HG03039 (cell line): ENCODE measurements around the gene DOCK4.

ENCODE experiments used
- ATAC-seq: cut with Tn5 transposase; IDR thresholded peaks from one replicate; pipeline ENCODE4 v1.9.1; 2021; ENCODE audit warnings: mild to moderate bottlenecking, moderate library complexity; ENCODE audit not compliant: unreplicated experiment

The DOCK4 gene

DNA sequence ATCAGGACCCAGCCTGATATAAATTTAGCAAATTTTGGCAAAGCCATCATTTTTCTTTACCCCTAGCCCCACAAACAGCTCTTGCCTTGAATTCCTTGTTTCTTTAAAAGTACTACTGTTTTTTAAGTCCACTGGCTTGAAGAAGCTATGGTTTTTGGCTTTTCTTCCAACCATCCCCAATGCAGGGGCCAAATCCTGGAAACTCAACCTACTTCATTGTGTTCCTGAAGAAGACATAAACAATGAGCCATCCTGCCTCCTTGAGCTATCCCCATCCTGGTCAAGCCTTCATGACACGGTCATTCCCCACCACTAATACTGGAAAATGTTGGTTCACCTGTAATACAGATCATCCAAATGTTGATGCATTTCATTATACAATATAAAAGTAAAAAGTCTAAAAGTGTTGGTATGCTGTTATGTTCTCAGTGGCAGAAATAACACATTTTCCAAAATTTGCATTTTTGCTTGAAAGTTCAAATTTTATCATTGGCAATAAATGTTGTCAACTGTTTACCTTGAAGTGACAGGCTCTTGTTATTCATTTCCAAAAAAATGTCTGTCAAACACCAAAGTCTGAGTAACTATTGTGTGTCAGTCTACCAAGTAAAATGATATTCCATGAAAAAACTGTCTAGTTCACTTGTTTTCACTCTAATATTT, 92.2 kb downstream of the DOCK4 start:
- ATAC-seq = no peak

DNA sequence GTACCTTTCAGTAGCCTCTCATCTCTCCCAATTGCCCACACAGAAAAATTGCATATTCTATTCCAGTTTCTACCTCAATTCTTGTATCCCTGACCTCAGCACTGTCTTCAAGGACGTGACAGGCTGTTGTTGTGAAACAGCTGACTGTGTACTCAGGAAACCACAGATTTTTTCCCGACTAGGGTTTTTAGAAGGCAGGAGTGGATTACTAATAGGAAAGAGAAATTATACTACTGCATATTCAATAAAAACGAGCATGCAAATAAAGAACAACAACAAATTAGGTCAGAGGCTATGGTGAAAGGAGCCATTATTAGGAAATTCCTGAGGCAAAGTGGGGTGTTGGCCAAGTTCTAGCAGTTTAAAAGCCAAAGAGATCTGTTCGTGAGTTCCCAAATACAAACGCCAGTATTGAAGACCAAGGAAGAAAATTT, 93.4 kb downstream of the DOCK4 start:
- no peak for ATAC-seq

DNA sequence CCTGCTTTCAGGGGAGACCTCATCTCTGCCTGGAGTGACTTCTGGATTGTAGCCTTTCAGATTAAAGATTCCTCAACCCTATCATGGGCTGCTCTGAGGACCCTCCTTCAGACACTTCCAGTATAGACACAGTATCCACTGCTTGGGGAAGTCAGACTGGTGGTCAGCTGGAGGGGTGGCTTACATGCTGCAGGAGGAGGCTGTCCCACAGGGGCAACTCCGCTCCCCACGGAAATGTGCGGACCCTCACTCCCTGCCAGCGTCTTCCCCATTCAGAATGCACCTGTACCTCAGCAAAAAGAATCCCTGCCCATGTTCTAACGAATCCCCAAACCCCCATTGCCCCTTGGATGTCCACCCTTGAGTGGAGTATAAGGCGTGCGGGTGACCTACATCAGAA, 95.5 kb downstream of the DOCK4 start:
- no peak for ATAC-seq

DNA sequence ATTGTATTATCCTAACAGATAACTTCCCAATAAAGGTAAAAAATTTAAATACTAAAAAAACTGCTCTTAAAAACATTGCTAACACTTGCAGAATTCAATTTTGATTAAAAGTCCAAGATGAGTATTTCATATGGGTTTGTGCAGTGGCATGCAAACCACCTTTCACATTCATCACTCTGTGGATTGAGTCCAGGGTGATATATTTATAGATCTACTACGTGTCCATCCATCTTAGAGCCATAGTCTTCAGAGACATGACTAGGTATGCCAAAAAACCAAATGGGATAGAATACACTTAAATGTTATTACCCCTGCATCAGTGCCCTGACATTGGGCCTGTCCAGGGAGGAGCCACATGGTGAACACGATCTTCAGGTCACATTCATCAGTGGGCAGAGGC, 96.0 kb downstream of the DOCK4 start:
- no peak for ATAC-seq

DNA sequence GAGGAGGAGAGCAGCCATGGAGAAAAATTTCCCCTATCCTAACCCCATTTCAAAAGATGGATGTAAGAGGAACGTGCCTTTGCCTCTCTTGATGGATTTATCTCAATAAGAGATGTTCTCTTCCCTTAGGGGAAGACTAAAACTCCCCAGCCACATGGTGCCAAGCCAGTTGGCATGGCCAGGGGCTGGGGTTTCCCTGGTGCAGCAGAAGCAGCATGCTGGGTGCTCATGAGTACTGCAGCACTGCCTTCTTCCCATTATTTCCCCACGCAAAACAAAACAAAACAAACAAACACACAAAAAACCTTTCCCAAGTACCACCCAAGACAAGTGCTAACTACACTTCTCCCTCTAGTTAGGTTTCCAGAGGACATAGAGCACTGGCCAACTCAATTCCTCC, 97.2 kb downstream of the DOCK4 start:
- ATAC-seq = no peak

DNA sequence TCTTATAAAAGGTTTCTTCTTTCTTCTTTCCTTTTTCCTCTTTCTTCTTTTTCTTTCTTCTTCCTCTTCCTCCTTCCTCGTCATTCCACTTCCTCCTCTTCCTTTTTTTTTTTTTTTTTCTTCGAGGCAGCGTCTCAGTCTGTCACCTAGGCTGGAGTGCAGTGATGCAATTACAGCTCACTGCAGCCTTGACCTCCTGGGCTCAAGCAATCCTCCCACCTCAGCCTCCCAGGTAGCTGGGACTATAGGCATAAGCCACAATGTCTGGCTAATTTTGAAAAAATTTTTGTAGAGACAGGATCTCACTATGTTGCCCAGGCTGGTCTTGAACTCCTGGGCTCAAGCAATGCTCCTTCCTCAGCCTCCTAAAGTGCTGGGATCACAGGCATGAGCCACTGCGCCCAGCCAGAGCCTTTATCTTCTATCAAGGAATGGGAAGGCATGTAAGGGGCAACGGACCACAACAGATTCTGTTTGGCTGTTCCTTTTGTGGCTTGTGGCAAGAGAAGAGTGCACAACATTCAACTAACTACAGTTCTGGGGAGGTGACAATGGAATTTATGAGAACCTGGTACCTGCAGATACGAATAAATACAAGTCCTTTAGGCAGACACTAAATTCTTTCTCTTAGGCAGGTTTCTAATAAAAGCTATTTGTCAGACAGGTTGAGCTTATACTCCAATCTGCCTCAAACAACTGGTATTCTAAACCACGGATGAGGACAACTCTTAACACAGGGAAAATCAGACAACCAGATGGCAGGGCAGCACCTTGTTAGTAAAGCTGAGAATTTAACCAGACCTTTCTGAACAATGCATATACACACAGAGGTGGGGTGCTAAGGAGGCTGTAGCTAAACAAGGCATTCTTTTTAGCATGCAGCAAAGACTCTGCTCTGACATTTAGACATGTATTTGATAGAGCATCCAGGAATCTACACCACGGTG, 100.3 kb downstream of the DOCK4 start:
- no peak for ATAC-seq

DNA sequence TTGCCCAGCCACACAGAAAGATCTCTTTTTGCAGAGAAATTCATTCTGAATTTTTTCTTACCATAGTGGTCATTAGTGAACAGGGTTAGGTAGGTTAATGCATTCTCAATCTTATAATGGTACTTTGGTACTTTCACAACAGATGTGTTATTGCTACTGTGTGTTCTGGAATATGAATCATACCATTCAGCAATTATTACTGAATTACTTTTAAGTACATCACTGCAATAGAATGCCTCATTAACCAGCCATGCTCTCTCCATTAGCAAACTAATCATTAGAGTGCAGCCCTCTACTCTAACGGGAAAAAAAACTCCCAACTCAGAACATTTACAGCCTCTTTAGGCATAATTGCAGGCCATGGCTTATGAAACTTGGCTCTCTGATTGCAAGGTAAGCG, 102.1 kb downstream of the DOCK4 start:
- ATAC-seq = no peak

DNA sequence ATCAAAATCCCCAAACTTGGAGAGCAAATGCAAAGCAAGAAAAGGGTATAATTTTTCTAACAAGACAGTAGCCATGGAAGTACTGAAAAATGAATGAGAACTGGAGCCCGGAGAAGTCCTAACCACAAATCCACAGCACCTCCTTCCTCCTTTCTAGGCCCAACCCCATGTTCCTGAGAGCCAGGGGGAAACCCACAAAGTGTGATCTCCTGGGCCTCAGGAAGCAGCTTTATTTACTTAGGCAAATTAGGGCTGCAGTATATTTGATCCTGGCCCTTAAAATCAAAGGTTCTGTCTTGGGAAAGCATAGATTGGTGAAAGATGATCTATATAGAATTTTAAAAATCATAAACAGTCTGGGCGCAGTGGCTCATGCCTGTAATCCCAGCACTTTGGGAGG, 103.0 kb downstream of the DOCK4 start:
- no peak for ATAC-seq

DNA sequence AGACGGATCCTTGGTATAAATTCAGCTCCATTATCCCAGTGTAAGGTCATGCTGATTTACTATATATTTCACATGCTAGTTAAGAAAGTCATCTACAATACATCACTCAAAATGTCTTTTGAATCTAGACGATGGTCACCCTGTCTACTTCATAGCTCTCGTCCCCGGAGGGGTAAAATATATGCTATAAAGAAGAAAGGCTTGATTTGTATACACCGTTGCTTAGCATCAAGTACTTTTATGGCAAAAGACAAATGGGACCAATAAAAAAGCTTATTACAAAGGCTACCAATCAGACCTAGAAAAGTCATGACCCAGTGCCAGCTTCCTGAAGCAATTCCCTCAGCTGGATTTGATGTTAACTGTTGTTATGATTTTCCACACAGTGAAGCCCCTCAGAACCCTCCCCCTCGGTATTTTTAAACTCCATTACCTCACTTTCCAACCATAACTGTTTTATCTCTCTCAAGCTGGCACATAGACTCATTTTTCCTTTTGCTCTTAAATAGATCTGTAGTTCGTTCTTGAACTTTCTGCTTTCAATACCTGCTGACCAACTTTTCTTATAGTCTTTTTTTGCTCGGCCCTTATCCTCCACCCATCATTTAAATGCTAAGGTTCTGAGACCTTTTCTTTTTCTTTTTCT, 104.9 kb downstream of the DOCK4 start:
- no peak for ATAC-seq

DNA sequence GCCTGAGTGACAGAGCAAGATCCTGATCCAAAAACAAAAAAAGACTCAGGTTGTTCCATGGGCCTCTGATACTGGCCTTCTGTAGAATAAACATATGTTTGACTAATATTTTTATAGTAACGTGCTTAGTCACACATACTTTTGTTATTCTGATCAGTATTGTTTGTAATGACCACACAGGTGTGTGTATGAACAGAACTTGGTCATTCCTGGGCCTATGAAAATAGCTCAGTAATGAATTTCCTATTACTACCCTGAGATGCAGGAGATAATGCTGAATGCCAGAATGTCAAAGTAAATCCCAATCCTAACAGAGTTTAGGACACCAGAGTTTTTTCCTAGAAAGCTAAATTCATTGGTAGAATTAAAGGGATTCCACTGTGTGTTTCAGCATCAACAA, 108.7 kb downstream of the DOCK4 start:
- no peak for ATAC-seq

DNA sequence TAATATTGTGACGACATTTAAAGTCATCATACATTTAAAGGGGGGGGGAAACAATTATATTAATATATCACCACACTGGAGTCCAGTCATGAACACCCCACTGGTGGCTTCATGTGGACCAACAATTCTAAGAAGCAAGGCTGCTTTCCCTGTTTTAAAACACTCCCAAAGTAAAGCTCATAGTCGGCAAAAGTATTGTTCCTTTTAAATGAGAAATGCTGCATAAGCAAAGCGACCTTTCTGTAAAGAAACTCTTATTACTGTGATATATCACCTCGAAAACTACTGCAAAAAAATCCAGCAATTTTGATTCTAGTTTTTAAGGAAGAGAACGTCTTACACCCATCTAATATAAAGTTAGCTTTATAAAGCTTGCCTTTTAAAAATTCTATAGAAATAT, 112.8 kb downstream of the DOCK4 start:
- ATAC-seq = no peak

DNA sequence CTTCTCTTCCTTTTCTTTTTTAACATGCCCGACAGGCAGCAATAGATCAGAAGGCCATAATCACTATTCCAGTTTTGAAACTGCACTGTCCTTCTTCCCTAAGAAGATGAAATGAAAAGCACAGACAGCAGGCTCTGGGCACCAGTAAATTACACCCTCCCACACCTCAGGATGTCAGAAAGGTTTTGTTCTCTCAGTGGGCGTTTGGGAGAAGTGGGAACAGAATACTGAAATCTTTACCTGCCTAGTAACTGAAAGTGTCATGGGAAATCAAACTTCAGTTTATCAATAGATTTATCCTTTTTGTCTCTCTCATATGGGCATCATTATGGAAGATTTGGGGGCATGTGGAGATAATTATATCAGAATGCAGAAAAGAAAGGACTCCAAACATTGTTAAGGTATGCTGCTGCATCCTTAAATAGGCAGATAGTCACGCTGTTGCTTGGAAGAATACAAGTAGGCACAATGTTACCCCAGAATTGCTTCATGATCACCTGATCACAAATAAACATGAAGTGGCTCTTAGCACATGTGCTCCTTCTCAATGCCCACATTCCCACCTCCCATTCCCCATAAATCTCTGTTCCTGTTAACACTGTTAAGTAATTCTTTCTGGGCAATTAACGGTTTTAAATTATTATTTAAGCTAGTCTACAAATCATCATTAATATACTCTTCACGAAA, 113.3 kb downstream of the DOCK4 start:
- ATAC-seq = no peak

DNA sequence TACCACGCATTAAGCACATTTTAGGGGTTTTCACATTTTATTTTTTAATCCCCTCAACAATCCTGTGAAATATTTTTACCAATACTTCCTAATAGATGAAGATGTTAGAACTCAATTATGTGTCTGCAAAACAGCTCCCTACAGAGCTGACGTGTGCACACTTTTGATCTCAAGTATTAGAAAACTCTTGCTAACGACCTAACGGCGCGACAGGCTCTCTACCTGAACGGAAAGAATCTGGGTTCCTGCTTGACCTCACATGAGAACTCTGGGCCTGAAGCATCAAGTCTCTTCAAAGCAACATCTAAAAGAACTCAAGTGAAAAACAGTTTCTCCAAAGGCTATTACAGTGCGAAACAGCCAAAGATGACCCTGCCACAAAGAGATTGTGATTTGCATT, 113.9 kb downstream of the DOCK4 start:
- no peak for ATAC-seq

DNA sequence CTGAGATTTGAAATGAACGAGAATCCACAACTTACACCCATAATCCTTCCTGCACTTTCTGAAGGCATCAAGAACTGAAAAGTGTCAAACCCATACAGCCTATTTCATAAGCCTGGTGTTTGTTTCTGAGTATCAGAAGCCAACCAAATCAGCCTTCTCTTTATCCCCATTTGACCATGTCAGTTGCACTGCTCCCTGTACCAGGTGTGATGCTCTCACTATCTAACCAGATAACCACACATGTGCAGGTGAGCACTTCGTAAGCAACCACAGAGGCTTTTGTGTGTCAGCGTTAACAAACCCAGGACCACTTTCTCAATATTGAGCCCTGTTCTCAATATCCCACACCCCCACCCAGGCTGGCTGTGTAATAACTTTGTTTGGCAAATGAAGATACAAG, 114.4 kb downstream of the DOCK4 start:
- ATAC-seq = no peak

DNA sequence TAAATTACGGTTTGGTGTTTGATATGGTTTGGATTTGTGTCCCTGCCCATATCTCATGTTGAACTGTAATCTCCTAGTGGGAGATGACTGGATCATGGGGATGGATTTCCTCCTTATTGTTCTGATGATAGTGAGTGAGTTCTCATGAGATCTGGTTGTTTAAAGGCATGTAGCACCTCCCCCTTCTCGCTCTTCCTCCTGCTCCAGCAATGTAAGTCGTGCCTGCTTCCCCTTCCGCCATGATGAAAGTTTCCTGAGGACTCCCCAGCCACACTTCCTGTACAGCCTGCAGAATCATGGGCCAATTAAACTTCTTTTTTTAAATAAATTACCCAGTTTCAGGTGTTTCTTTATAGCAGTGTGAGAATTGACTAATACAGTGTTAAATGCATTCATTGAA, 116.6 kb downstream of the DOCK4 start:
- no peak for ATAC-seq

DNA sequence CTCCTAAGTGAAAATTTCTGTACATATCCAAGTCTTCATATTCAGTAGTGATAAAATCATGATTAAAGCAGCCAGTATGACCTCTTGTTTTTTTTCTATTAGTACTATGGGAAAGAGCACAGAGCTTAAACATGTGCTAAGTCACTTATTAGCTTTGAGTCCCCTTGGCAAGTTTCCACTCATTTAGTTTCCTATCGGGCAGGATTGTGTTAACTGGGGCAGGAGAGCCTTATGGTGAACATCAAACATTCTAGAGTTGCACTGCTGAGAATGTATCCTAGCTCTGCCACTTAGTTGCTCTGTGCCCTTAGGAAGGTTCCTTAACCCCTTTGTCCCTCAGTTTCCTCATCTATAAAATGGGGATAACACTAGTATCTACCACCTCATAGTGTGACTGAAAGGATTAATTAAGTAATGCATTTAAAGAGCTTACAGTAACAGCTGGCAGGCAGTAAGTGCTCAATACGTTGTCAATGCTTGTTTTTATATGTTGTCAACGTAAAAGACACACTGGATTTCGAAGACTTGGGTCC, 117.6 kb downstream of the DOCK4 start:
- ATAC-seq = no peak

DNA sequence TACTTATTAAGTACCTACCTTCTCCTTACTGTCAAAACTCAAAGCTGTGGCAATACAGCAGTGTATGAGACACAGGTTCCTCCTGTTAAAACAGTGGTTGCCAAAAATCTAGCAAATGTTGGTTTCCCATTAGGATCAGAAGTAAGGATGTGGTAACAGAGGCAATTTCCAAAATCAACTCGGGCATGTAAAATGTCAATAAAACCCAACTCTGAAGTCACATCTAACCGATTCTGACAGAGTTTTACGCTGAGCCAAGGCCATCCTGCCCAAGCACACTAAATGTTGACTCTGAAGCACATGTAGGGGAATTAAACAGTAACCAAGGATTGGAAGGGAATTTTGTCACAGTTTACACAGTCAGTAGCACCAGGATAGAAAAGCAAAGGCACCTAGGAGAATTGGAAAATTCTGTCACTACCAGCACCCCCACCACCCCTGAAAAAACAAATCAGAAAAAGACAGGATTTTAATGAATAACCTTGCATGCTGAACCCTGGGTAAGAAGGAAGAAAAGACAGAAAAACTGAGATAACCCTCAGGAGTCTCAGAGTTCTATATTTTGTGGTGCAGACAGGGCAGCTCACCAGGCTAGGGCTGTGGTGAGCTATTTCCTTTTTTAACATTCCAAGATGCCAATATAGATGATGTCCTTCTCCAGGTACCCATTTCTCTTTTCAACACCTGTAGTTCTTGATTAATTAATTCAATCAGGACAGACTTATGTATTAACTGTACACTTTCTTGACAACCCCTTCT, 119.5 kb downstream of the DOCK4 start:
- no peak for ATAC-seq

DNA sequence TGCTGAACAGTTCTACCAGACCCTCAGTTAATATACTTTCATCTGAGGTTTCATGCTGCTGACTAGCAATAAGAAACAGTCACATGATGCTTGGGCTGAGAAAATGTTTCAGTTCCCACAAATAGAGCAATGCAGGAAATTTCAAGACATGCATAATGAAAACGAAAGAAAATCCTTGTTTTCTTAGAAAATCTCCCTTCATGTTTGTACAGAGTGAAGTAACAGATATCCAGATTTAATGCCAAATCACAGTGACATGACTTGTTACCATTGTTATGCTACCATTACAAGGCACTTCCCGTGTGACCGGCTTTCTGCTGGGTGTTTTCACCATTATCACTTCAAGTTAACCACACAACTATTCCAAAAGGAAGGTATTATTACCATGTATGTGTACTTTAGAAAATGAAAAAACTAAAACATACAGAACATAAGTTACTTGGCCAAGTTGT, 121.7 kb downstream of the DOCK4 start:
- peak; percentile 57 for ATAC-seq

DNA sequence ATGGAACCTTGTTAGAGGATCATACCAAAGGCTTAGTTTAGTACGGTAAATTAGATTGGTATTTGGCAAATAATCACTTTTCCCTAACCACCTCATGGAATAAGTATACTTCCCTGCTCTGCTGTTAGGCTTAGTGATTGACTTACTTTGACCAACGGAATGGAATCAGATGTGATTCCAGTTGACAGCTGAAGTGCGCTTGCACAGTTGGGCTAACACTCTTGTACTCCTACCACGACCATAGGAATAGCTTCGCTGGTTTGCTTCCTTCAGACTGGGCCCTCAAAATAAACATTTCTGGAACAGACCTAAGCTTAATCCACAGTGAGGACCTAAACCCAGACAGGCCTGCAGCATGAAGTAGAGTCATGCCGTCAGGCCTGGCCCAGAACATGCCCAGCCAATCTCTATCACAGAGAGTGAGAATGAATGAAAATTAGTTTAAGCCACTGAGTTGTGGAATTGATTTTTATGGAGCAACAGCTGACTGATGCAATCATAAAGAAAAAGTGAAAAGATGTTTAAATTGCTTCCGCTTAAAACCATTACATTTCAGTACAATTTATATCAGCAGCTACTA, 122.3 kb downstream of the DOCK4 start:
- ATAC-seq = no peak

DNA sequence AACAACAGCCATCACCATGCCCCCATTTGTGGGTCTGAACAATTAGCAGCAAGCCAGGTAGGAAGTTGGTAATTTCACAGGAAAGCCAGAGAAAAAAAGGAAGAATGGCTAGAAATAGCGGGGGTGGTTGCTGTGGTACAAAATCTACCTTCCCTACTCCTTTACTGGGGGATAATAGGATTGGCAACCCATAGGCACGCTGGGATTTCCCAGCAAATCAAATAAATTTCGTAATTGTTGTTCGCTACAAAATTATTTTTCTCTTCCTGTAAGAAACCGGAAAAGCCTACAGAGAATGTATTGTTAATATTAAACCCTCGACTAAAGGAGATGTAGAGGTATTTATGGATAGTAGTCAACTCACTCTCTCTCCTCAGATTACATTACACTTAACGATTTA, 123.9 kb downstream of the DOCK4 start:
- no peak for ATAC-seq
